ENCODE results near the gene IRF2BP2. TPM values are rescaled to one million over a fixed set of nuclear protein-coding genes. Genes with fewer than 3 reads are reported as not detected.

The IRF2BP2 gene
- total and polyA plus RNA-seq, 2 of the 13 experiments (the other 11 are each of a cell fraction or from before 2014, with no cell fraction given) = 140 to 147 TPM

DNA sequence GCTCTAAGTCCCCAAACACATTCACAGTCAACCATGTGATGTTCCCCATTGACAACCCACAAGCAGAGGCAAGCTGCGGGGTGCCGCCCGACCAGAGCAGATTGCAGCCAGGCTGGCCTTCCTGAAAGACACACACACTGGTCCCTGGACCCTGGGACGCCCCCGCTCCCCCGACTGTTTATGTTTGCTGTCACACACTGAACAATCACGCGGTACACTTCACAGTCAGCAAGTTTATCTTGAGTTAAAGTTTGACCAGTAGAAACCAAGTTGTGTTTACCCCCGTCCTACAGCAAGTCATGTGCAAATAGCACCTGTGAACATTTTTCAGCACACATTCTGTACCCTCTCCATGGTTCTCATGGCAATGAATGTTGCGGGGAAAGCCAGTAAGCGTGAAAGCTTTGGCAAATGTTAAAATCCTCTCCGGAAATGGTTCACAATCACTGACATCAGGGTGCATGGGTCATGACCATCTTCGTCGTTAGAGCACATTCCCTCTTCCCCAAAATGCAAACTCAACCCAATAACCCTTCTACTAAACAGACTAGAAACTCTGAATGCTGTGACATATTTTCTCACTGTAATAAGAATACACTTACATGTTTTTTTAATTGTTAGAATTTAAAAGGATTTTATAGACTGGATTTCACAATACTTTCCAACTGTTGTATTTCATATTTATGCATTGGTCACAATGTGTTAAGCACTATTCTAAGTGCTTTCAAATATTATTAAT lies 33.3 kb upstream of the IRF2BP2 start (continued):
- TF ChIP-seq ZNF772 (CRISPR knock-in tag; IDR thresholded peaks at IDR 0.05) (peak; percentile 99), NFYB (CRISPR knock-in tag; IDR thresholded peaks at IDR 0.05) (peak; percentile 38; the same call in 1 of the 2 replicates), ZNF207 (IDR thresholded peaks at IDR 0.05; ENCODE audit: borderline replicate concordance) (no peak), EZH2 (conservative IDR thresholded peaks at IDR 0.05; ENCODE audit: low read depth, low read length) (no peak), ZNF550 (CRISPR knock-in tag; IDR thresholded peaks at IDR 0.05; ENCODE audit: borderline replicate concordance) (no peak), TAF1 (CRISPR knock-in tag; IDR thresholded peaks at IDR 0.05) (peak; percentile 69; the same call in 1 of the 2 replicates), PAF1 (CRISPR knock-in tag; IDR thresholded peaks at IDR 0.05) (no peak), ZNF577 (CRISPR knock-in tag; IDR thresholded peaks at IDR 0.05; ENCODE audit: borderline replicate concordance, low read depth) (no peak)
- TF ChIP-seq, protein P1, sequence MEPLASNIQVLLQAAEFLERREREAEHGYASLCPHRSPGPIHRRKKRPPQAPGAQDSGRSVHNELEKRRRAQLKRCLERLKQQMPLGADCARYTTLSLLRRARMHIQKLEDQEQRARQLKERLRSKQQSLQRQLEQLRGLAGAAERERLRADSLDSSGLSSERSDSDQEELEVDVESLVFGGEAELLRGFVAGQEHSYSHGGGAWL (CRISPR knock-in tag; IDR thresholded peaks at IDR 0.05) = 0 out of 2 replicates have a peak, but pooled peaks have one; percentile 38
- TF ChIP-seq, protein P2, sequence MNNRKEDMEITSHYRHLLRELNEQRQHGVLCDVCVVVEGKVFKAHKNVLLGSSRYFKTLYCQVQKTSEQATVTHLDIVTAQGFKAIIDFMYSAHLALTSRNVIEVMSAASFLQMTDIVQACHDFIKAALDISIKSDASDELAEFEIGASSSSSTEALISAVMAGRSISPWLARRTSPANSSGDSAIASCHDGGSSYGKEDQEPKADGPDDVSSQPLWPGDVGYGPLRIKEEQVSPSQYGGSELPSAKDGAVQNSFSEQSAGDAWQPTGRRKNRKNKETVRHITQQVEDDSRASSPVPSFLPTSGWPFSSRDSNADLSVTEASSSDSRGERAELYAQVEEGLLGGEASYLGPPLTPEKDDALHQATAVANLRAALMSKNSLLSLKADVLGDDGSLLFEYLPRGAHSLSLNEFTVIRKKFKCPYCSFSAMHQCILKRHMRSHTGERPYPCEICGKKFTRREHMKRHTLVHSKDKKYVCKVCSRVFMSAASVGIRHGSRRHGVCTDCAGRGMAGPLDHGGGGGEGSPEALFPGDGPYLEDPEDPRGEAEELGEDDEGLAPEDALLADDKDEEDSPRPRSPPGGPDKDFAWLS (CRISPR knock-in tag; IDR thresholded peaks at IDR 0.05; ENCODE audit: borderline replicate concordance) = no peak; the same call in 1 of the 2 replicates
- TF ChIP-seq, protein P3, sequence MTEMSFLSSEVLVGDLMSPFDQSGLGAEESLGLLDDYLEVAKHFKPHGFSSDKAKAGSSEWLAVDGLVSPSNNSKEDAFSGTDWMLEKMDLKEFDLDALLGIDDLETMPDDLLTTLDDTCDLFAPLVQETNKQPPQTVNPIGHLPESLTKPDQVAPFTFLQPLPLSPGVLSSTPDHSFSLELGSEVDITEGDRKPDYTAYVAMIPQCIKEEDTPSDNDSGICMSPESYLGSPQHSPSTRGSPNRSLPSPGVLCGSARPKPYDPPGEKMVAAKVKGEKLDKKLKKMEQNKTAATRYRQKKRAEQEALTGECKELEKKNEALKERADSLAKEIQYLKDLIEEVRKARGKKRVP (CRISPR knock-in tag; IDR thresholded peaks at IDR 0.05) = peak in 1 of 2 experiments; percentile 93; a peak in 2 of 4 replicates

Measured in HepG2 (cell line).